Breast epithelium (tissue), 4 donors: ENCODE data around the gene RIC8B. TPM values are rescaled to one million over a fixed set of nuclear protein-coding genes. Genes with fewer than 3 reads are reported as not detected.

Experiments used
- DNase-seq, 2 donors: peaks; one replicate each; pipeline ENCODE4 v3.0.0-alpha.2; 2019; ENCODE audit warnings: low spot score in 2 of 2
- H3K27ac ChIP-seq, 2 donors: fragments of 200-600 bp; sonication (generic) in 1 of 2; one replicate each; pipeline ENCODE4 v1.5.1; 2016 to 2019; ENCODE audit warnings: mild to moderate bottlenecking in 1 of 2
- H3K27me3 ChIP-seq, 2 donors: fragments of 200-600 bp; sonication (generic) in 1 of 2; one replicate each; pipeline versions ENCODE4 v1.5.1 to v1.6.0; 2017 to 2019; ENCODE audit warnings: control low read depth in 1 of 2, mild to moderate bottlenecking in 1 of 2
- H3K36me3 ChIP-seq: fragments of 200-600 bp; one replicate; pipeline ENCODE4 v1.5.1; 2019
- H3K4me1 ChIP-seq, 2 donors: fragments of 200-600 bp; sonication (generic); one replicate each; pipeline ENCODE4 v1.5.1; 2016 to 2019; ENCODE audit warnings: control low read depth in 1 of 2
- H3K4me3 ChIP-seq, 3 donors: fragments of 200-600 bp; sonication (generic); 1 replicate in 2 of 3; 2 replicates in 1 of 3; pipeline ENCODE4 v1.5.1; 2016 to 2019; ENCODE audit warnings: mild to moderate bottlenecking in 3 of 3, moderate library complexity in 2 of 3
- H3K9me3 ChIP-seq, 2 donors: fragments of 200-600 bp; sonication (generic) in 1 of 2; one replicate each; pipeline ENCODE4 v1.5.1; 2016 to 2019; ENCODE audit warnings: control low read depth in 1 of 2
- CTCF ChIP-seq, 3 donors: fragments of 450-650 bp; IDR thresholded peaks; one replicate each; pipeline ENCODE4 v1.5.1; 2016 to 2017; ENCODE audit warnings: antibody characterized with exemption in 3 of 3, mild to moderate bottlenecking in 3 of 3, moderate library complexity in 3 of 3
- POLR2A ChIP-seq: fragments of 450-650 bp; IDR thresholded peaks from one replicate; pipeline ENCODE4 v1.6.1; 2016; ENCODE audit warnings: antibody characterized with exemption, mild to moderate bottlenecking, moderate library complexity
- POLR2AphosphoS5 ChIP-seq, 3 donors: sonication (generic); formaldehyde crosslinking; IDR thresholded peaks; one replicate each; pipeline ENCODE4 v1.6.1; 2017; ENCODE audit warnings: antibody characterized with exemption in 3 of 3
- intact Hi-C: fragments of 100-400 bp; cut with DNase I; formaldehyde crosslinking; loops from one replicate; pipeline ENCODE4 v1.15.1; 2023; ENCODE audit warnings: low total_unique reads
- total RNA-seq, 3 donors: library from RNA; depleted of rRNA; stranded (reverse); fragments of >200 nt; gene quantifications; one replicate each; pipeline ENCODE4 v1.1.0, GENCODE V29; 2016

The RIC8B gene
- total RNA-seq, 3 donors from 2014 or later = 19.0 to 23.9 (median 19.7) TPM

DNA sequence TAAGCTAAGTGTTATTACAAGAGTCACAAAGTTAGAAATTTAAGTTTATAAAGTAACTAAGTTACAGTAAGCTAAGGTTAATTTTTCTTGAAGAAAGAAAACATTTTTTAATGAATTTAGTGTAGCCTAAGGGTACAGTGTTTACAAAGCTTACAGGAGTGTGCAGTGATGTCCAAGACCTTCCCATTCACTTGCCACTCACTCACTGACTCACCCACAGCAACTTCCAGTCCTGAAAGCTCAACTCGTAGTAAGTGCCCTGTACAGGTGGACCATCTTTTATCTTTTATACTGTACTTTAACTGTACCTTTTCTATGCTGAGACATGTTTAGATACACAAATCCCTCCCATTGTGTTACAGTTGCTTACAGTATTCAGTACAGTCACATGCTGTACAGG is 120.3 kb downstream of the RIC8B start:
- Histone ChIP-seq H3K9me3 (no peaks in the 10 kb centered on the region), H3K4me1 (no peaks in the 10 kb centered on the region), H3K4me3 (no peak overlapping the region), H3K27me3 (no peaks in the 10 kb centered on the region), H3K27ac (no peak overlapping the region), H3K36me3 (no peaks in the 10 kb centered on the region)
- TF ChIP-seq CTCF (IDR thresholded peaks at IDR 0.05) = no peak
- TF ChIP-seq POLR2A = no peak
- TF ChIP-seq POLR2AphosphoS5 (IDR thresholded peaks at IDR 0.05) = no peak
- no peak for DNase-seq
- intact Hi-C loops = no loop called here

- Histone ChIP-seq H3K4me3 (no peak overlapping the region), H3K4me1 (no peaks in the 10 kb centered on the region), H3K9me3 (no peaks in the 10 kb centered on the region), H3K27me3 (no peaks in the 10 kb centered on the region), H3K36me3 (no peaks in the 10 kb centered on the region), H3K27ac (no peak overlapping the region)
- DNase-seq = no peak
- intact Hi-C loops = no loop called here
- no peak for TF ChIP-seq POLR2A
- TF ChIP-seq CTCF (IDR thresholded peaks at IDR 0.05) = no peak
- no peak for TF ChIP-seq POLR2AphosphoS5 (IDR thresholded peaks at IDR 0.05)
Observed at GRCh38 chr12:106896603-106897002, 122.1 kb downstream of the RIC8B start.

DNA sequence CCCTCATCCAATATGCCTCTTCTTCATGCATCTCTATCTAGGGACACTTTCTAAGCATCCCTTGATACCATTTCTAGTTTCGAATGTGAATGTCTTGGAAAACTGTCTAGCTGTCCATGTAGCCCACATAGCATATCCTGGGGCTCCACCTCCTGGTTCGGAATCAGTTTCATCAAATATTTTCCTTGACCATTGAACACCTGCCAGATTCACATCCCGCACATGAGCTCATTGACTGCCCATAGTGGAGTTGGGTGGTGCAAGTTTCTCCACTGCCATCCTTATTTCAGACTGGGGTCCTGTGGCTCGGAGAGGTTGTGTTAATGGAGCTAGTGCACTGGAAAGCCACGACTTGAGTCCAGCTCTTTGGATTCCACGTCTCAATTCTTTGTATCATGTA is 122.6 kb downstream of the RIC8B start:
- H3K4me1 ChIP-seq = no peaks in the 10 kb centered on the region
- H3K36me3 ChIP-seq = no peaks in the 10 kb centered on the region
- no peak overlapping the region for H3K27ac ChIP-seq
- intact Hi-C loops = no loop called here
- H3K9me3 ChIP-seq = no peaks in the 10 kb centered on the region
- DNase-seq = no peak
- H3K4me3 ChIP-seq = no peak overlapping the region
- no peaks in the 10 kb centered on the region for H3K27me3 ChIP-seq
- TF ChIP-seq CTCF (IDR thresholded peaks at IDR 0.05) (no peak), POLR2AphosphoS5 (IDR thresholded peaks at IDR 0.05) (no peak), POLR2A (no peak)

- no peak for DNase-seq
- TF ChIP-seq POLR2A = no peak
- TF ChIP-seq CTCF (IDR thresholded peaks at IDR 0.05) = no peak
- Histone ChIP-seq H3K27me3 (no peaks in the 10 kb centered on the region), H3K4me1 (no peaks in the 10 kb centered on the region), H3K27ac (no peak overlapping the region), H3K9me3 (no peaks in the 10 kb centered on the region), H3K36me3 (no peaks in the 10 kb centered on the region), H3K4me3 (no peak overlapping the region)
- intact Hi-C loops = no loop called here
Observed at GRCh38 chr12:106897981-106898901, 123.8 kb downstream of the RIC8B start.

GRCh38 chr12:106900554-106900953 is 126.1 kb downstream of the RIC8B start:
- H3K4me3 ChIP-seq = no peak overlapping the region
- no peak overlapping the region for H3K27ac ChIP-seq
- intact Hi-C loops = no loop called here
- no peak for TF ChIP-seq CTCF (IDR thresholded peaks at IDR 0.05)
- TF ChIP-seq POLR2A = no peak
- no peak for TF ChIP-seq POLR2AphosphoS5 (IDR thresholded peaks at IDR 0.05)
- H3K9me3 ChIP-seq = no peaks in the 10 kb centered on the region
- no peaks in the 10 kb centered on the region for H3K36me3 ChIP-seq
- H3K4me1 ChIP-seq = no peaks in the 10 kb centered on the region
- no peak for DNase-seq
- H3K27me3 ChIP-seq = no peaks in the 10 kb centered on the region
